ENCODE results near the gene PRODH.
"Not testable (repeated sequence)": the region's sequence is repeated elsewhere in the genome, so short reads cannot be mapped to it uniquely, and the experiment has no call there.

The PRODH gene

GRCh38 chr22:18896037-18896657 is 39.9 kb downstream of the PRODH start:
- not testable (repeated sequence) for DNase-seq

- DNase-seq = not testable (repeated sequence)
Measured at GRCh38 chr22:18893775-18894174, 42.3 kb downstream of the PRODH start.

GRCh38 chr22:18890510-18891192 is 45.4 kb downstream of the PRODH start:
- DNase-seq = not testable (repeated sequence)

GRCh38 chr22:18888115-18888514 is 48.0 kb downstream of the PRODH start:
- DNase-seq = no peak

GRCh38 chr22:18884465-18884864 is 51.6 kb downstream of the PRODH start:
- not testable (repeated sequence) for DNase-seq

GRCh38 chr22:18881260-18881659 is 54.8 kb downstream of the PRODH start:
- not testable (repeated sequence) for DNase-seq
